Sigmoid colon (tissue), 4 donors: Measurements from ENCODE around the gene PLOD3.

Source experiments
- CTCF ChIP-seq, 4 experiments: fragments of 450-650 bp in 3 of 4; fragments of 200-600 bp in 1 of 4; IDR thresholded peaks; one replicate each; pipeline ENCODE4 v1.5.1; 2016 to 2019; ENCODE audit warnings: antibody characterized with exemption in 4 of 4, mild to moderate bottlenecking in 3 of 4, moderate library complexity in 2 of 4
- POLR2A ChIP-seq, 2 donors: fragments of 450-650 bp; IDR thresholded peaks; one replicate each; pipeline ENCODE4 v1.6.1; 2016; ENCODE audit warnings: antibody characterized with exemption in 2 of 2, mild to moderate bottlenecking in 2 of 2, moderate library complexity in 2 of 2
- POLR2AphosphoS5 ChIP-seq, 4 donors: sonication (generic); formaldehyde crosslinking; IDR thresholded peaks; one replicate each; pipeline ENCODE4 v1.6.1; 2017; ENCODE audit warnings: antibody characterized with exemption in 4 of 4

- TF ChIP-seq CTCF (IDR thresholded peaks at IDR 0.05) (no peak), POLR2AphosphoS5 (IDR thresholded peaks at IDR 0.05) (no peak), POLR2A (IDR thresholded peaks at IDR 0.05) (no peak)
Observed at GRCh38 chr7:101185258-101185839, 32.0 kb downstream of the PLOD3 start.
